ENCODE results near the gene ACVR1B.
A peak's percentile ranks its signal among the peaks of the same experiment; 100 is the strongest.

ACVR1B gene

GRCh38 chr12:51947246-51947996 lies 4.1 kb upstream of the ACVR1B start:
- DNase-seq (ENCODE audit: low read depth), result no peak
- H3K4me3 ChIP-seq (ENCODE audit: low read depth, low read length), result no peak overlapping the region
- TF ChIP-seq, protein P1, sequence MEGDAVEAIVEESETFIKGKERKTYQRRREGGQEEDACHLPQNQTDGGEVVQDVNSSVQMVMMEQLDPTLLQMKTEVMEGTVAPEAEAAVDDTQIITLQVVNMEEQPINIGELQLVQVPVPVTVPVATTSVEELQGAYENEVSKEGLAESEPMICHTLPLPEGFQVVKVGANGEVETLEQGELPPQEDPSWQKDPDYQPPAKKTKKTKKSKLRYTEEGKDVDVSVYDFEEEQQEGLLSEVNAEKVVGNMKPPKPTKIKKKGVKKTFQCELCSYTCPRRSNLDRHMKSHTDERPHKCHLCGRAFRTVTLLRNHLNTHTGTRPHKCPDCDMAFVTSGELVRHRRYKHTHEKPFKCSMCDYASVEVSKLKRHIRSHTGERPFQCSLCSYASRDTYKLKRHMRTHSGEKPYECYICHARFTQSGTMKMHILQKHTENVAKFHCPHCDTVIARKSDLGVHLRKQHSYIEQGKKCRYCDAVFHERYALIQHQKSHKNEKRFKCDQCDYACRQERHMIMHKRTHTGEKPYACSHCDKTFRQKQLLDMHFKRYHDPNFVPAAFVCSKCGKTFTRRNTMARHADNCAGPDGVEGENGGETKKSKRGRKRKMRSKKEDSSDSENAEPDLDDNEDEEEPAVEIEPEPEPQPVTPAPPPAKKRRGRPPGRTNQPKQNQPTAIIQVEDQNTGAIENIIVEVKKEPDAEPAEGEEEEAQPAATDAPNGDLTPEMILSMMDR (IDR thresholded peaks at IDR 0.05; ENCODE audit: insufficient read depth, low read depth, low read length, missing control alignments), result no peak

- no peak overlapping the region for H3K4me3 ChIP-seq (ENCODE audit: low read depth, low read length)
- DNase-seq (ENCODE audit: low read depth), result no peak
- TF ChIP-seq, protein P1 (IDR thresholded peaks at IDR 0.05; ENCODE audit: insufficient read depth, low read depth, low read length, missing control alignments), result no peak
Observed at GRCh38 chr12:51948066-51948465, 3.4 kb upstream of the ACVR1B start.

DNA sequence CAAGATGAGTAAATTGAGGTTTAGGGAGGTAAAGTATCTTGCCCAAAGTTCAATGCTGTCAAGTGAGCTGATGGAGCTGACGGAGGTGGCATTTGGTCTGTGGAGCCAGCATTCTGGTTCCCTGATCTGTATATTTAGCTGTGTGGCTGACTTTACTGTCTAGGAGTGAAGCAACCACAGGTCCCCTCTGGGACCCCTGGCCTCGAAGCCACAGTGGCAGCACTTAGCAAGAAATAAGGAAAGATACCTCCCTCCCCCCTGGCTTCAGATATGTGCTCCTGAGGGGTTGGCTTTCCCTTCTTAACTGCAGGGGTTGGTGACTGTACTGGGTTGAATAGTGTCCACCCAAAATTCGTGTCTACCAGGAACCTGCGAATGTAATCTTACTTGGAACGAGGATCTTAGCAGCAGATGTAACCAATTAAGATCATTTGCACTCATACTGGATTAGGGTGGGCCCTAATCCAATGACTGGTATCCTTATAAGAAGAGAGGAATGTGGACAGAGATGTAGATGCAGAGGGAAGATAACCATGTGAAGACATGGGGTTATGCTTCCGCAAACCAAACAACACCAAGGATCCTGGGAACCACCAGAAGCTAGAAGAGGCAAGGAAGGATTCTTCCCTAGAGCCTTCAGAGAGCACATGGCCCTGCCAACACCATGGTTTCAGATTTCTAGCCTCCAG lies 2.0 kb upstream of the ACVR1B start:
- H3K4me3 ChIP-seq (ENCODE audit: low read depth, low read length), result no peak overlapping the region
- DNase-seq (ENCODE audit: low read depth), result no peak
- TF ChIP-seq, protein P1 (IDR thresholded peaks at IDR 0.05; ENCODE audit: insufficient read depth, low read depth, low read length, missing control alignments), result no peak

- TF ChIP-seq, protein P1 (IDR thresholded peaks at IDR 0.05; ENCODE audit: insufficient read depth, low read depth, low read length, missing control alignments), result no peak
- no peak for DNase-seq (ENCODE audit: low read depth)
- peak overlapping the region; percentile 53 for H3K4me3 ChIP-seq (ENCODE audit: low read depth, low read length)
Observed at GRCh38 chr12:51950682-51951198, 759 bp upstream of the ACVR1B start.

DNA sequence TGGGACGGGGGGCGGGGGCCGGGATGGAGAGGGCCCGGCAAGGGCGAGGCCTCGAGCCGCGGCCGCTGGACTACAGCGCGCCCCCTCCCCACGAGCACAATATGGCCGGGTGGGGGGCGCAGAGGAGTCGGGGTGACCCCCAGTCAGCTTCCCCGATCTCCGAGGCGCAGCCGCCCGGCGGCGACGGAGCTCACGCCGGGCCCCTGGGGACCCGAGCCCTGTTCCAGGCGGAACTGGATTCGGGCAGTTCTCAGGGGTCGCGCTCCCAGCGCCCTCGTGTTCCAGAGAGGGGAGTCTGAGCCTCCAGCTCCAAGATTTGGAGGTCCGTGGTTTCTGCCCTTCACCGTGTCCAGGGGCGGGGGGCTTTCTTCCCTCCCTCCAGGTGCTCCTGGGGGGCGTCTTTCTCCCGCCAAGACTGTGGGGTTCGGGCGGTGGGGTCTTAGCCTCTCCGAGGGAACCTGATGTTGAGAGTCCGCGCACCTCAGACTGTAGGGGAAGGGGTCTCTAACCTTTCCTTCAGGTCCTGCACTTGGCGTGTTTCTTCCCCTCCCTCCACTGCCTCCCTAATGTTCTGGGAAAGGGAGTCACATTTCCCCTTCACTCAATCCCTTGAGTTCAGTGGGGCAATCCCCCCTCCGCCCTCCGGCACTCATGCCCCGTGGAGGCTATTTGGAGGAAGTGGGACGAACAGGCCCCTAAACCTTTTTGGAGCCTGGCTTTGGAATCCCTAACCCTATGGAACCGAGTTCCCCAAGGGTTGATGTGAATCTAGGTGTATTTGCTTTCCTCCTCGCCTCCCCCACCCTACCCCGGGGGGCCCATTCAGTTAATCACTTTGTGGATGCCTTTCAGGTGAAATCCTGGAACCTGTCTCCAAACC lies 584 bp downstream of the ACVR1B start:
- TF ChIP-seq, protein P1 (IDR thresholded peaks at IDR 0.05; ENCODE audit: insufficient read depth, low read depth, low read length, missing control alignments), result no peak
- peak overlapping the region; percentile 58 for H3K4me3 ChIP-seq (ENCODE audit: low read depth, low read length)
- no peak for DNase-seq (ENCODE audit: low read depth)

DNA sequence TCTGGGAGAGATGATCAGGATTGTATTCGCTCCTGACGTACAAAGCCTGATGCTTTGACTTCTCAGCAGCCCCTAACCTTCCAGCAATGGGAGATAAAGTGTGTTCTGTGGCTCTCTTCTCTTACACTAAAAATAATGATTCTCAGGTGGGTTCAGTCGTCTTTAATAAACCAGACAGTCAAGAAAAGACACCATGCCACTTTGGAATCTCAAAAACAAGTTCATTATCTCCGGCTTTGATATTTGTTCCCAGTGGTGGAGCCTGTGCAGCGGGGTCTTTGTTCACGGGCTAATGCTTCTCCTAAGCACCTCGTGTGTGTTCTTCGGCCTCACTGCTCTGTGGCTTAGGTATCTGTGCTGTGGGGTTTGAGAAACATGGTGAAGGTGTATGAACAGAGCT lies 1.6 kb downstream of the ACVR1B start:
- TF ChIP-seq, protein P1 (IDR thresholded peaks at IDR 0.05; ENCODE audit: insufficient read depth, low read depth, low read length, missing control alignments), result no peak
- DNase-seq (ENCODE audit: low read depth), result no peak
- no peak overlapping the region for H3K4me3 ChIP-seq (ENCODE audit: low read depth, low read length)
